Pancreas (tissue), 10 donors: ENCODE measurements around the gene ASF1B. TPM values are rescaled to one million over a fixed set of nuclear protein-coding genes. Genes with fewer than 3 reads are reported as not detected.

Experiments
- ATAC-seq, 4 donors: fragments of 200-7000 bp; cut with Tn5 transposase; one replicate each; pipeline versions ENCODE4 v1.8.0 to v1.9.1; 2020; ENCODE audit warnings: mild to moderate bottlenecking in 4 of 4, moderate library complexity in 4 of 4
- DNase-seq, 6 donors: peaks; one replicate each; pipeline ENCODE4 v3.0.0-alpha.2; 2020
- FAIRE-seq: peaks from 2 replicates; lab custom pipeline; 2012; peaks lifted over from hg19 to GRCh38; lab: Jason Lieb, UNC
- H3K27ac ChIP-seq, 4 donors: fragments of 200-600 bp; sonication (generic); 1 replicate in 3 of 4; 2 replicates in 1 of 4; pipeline versions ENCODE4 v1.5.0 to v1.8.0; 2020
- H3K27me3 ChIP-seq, 4 donors: fragments of 200-600 bp; one replicate each; pipeline ENCODE4 v1.8.0; 2021
- H3K36me3 ChIP-seq, 3 donors: fragments of 200-600 bp; sonication (generic) in 1 of 3; one replicate each; pipeline versions ENCODE4 v1.5.0 to v1.8.0; 2020 to 2021
- H3K4me1 ChIP-seq, 3 donors: fragments of 200-600 bp; one replicate each; pipeline ENCODE4 v1.8.0; 2021
- H3K4me3 ChIP-seq, 4 donors: fragments of 200-600 bp; sonication (generic) in 2 of 4; one replicate each; pipeline versions ENCODE4 v1.5.0 to v1.8.0; 2020 to 2021
- H3K9me3 ChIP-seq, 4 donors: fragments of 200-600 bp; one replicate each; pipeline ENCODE4 v1.8.0; 2021
- WGBS, 2 donors: extraction: QIAGEN DNeasy Blood & Tissue Kit; methylation state at CpG; one replicate each; pipeline ENCODE4 v1.1.7; 2013; 5-methylcytosine and 5-hydroxymethylcytosine counted together
- intact Hi-C, 3 donors: fragments of 100-400 bp; cut with DNase I; formaldehyde crosslinking; loops; one replicate each; pipeline versions ENCODE4 v1.11.1 to v1.14.2; 2022
- polyA plus RNA-seq, 2 donors: library from polyadenylated mRNA; stranded (reverse); fragments of 200-250 nt; gene quantifications; one replicate each; pipeline ENCODE4 v1.2.3, GENCODE V29; 2013
- total RNA-seq, 6 donors: library from RNA; stranded (reverse); fragmentation: NEBNext Ultra II Directional in 4 of 6; extraction: Animal tissue kit (Norgen Biotek cat#: 25700) in 4 of 6; gene quantifications; one replicate each; pipeline versions ENCODE4 v1.2.1 to v1.2.4, GENCODE V29; 2021 to 2023
- TF ChIP-seq, protein P1 (sequence below), 4 donors: fragments of 200-600 bp; sonication (generic) in 3 of 4; IDR thresholded peaks; one replicate each; pipeline versions ENCODE4 v1.5.0 to v1.8.0; 2021; ENCODE audit warnings: antibody characterized with exemption in 4 of 4
- donor health status: healthy with polysubstance abuse.
- donor health status: DM: no; HTN: no; CAD: no; lungs with moderate emphysema.
- donor health status: DM: no; HTN: no; CAD: no.
- donor health status: control.
- donor health status: control.
- donor health status: Bipolar disorder and iron deficiency.
- donor health status: DM: yes; HTN: yes; CAD: no.
- donor health status: DM: no; HTN: no; CAD: no.
- donor health status: DM: no; HTN: no; CAD: no.
- donor health status: DM: yes; HTN: yes; CAD: no.

Gene ASF1B
- total and polyA plus RNA-seq, 8 donors, result 0.14 to 1.1 (median 0.41) TPM

DNA sequence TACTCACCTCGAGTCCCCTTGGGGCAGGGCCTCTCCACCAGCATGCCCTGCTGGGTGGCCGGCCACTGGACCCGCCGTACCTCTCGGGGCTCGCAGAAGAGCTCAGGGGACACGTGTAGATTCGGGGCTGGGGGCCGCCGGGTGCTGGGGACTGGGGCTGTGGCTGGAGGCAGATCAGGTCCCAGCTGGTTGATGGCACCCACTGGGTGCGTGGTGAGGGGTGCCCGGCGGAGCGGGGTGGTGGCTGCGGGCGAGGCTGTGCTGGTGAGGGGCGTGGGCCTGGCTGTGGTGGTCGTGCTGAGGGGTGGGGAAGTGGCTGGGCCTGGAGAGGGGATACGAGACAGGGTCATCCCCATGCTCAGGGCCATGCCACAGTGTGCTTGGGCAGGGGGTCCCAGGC lies 24.9 kb upstream of the ASF1B start:
- peaks cover 0 to 18% (median 5%) of the 10 kb centered on the region in 3 donors for H3K36me3 ChIP-seq
- DNase-seq (no peak), FAIRE-seq (no peak), ATAC-seq (no peak)
- H3K27ac ChIP-seq, result no peak overlapping the region
- no peaks in the 10 kb centered on the region for H3K27me3 ChIP-seq
- no peaks in the 10 kb centered on the region for H3K4me1 ChIP-seq
- H3K9me3 ChIP-seq, result no peaks in the 10 kb centered on the region
- intact Hi-C loops, result no loop called here
- TF ChIP-seq, protein P1, sequence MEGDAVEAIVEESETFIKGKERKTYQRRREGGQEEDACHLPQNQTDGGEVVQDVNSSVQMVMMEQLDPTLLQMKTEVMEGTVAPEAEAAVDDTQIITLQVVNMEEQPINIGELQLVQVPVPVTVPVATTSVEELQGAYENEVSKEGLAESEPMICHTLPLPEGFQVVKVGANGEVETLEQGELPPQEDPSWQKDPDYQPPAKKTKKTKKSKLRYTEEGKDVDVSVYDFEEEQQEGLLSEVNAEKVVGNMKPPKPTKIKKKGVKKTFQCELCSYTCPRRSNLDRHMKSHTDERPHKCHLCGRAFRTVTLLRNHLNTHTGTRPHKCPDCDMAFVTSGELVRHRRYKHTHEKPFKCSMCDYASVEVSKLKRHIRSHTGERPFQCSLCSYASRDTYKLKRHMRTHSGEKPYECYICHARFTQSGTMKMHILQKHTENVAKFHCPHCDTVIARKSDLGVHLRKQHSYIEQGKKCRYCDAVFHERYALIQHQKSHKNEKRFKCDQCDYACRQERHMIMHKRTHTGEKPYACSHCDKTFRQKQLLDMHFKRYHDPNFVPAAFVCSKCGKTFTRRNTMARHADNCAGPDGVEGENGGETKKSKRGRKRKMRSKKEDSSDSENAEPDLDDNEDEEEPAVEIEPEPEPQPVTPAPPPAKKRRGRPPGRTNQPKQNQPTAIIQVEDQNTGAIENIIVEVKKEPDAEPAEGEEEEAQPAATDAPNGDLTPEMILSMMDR (IDR thresholded peaks at IDR 0.05), result no peak
- no peak overlapping the region for H3K4me3 ChIP-seq
- 91 to 94% methylated on average over 18 to 19 of the region's 19 CpGs for WGBS, 2 donors

DNA sequence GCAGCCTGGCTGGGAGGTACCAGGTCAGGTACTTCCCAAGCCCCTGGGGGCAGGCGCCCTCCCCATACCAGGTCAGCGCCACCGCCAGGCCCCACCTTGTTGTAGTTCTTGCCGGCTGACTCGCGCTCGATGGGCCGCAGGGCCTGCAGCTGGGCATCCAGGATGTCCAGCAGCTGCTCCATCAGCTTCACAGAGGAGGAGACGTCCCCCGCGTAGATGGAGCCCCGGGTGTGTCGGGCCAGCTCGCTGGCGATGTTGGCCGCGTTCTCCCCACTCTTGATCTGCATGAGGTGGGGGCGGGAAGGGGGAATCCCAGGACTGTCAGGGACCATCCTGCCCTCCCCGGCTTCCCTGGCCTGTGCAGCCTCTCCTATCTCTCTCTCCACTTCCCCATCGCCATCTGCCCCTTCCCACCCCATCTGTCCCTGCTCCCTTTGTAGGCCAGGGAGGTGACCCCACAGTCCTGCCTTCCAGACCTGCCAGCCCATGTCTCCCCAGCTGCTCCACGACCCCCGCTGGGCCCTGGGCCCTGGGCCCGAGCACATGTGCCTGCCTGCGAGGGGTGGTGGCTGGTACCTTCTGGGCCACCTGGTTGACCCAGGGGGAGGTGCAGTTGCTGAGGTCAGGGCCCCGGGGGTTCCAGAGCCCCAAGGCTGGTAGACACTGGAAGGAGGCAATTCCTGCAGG lies 23.8 kb upstream of the ASF1B start:
- no peaks in the 10 kb centered on the region for H3K27me3 ChIP-seq
- peaks cover 0 to 18% (median 5%) of the 10 kb centered on the region in 3 donors for H3K36me3 ChIP-seq
- H3K27ac ChIP-seq, result no peak overlapping the region
- WGBS, 2 donors, result 87 to 93% methylated on average over 25 of the region's 25 CpGs
- intact Hi-C loops, result no loop called here
- ATAC-seq, result no peak
- TF ChIP-seq, protein P1 (IDR thresholded peaks at IDR 0.05), result no peak
- no peak for FAIRE-seq
- H3K4me1 ChIP-seq, result no peaks in the 10 kb centered on the region
- H3K9me3 ChIP-seq, result no peaks in the 10 kb centered on the region
- H3K4me3 ChIP-seq, result no peak overlapping the region
- no peak for DNase-seq

DNA sequence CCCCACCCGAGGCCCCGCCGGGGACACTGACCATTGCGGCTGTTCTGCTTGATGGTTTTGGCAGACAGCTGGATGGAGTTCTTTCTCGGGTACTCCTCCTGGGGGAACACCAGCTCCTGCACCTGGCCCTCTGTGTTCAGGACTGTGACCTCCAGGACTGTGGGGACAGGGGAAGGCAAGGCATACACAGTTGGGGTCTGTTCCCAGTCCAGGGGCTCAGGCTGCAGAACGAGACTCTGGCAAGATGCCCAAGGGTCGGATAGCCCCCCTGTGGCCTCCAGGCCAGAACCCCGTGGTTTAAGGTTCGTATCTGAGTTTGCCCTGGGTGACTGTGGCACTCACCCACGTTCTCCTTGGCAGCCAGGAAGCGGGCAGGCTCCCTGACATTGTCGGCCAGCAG lies 22.7 kb upstream of the ASF1B start:
- ATAC-seq (no peak), DNase-seq (no peak), FAIRE-seq (no peak)
- TF ChIP-seq, protein P1 (IDR thresholded peaks at IDR 0.05), result no peak
- 72 to 78% methylated on average over 12 of the region's 12 CpGs for WGBS, 2 donors
- Histone ChIP-seq H3K36me3 (peaks cover 0 to 18% (median 5%) of the 10 kb centered on the region in 3 donors), H3K27ac (no peak overlapping the region), H3K27me3 (no peaks in the 10 kb centered on the region), H3K4me1 (no peaks in the 10 kb centered on the region), H3K4me3 (no peak overlapping the region), H3K9me3 (no peaks in the 10 kb centered on the region)
- intact Hi-C loops, result no loop called here

DNA sequence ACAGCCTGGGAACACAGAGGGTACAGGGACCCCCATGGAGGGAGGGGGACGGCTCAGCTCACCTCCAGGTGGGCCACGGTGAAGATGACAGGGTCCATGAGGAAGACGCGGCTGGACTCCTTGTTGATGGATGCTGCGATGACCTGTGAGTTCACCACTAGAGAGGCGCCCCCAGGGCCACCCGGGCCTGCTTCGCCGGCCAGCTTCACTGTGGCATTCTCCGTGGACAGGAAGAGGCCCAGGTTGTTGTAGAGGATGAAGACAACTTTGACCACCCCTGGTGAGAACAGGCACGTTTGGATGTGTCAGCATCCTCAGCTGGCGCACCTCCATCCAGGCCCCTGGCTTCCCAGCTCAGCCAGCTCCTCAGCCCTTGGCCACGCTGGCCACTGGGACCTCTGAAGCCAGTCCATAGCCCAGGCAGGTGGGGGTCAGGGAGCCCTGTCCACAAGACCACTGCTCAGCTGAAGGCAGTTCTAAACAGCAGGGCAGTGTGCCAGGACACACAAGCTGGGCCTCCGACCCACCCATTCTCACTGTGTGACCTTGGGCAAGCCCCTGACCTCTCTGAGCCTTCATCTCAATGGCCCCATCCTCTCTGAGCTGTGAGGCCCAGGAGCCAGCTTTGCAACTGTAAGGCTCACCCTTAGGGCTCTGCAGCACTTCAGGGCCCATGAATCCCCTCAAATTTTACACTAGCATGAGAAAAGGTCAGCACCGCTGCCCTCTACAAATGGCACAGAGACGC lies 22.1 kb upstream of the ASF1B start:
- ATAC-seq (no peak), FAIRE-seq (no peak), DNase-seq (no peak)
- 90 to 91% methylated on average over 16 of the region's 16 CpGs for whole genome bisulfite sequencing, 2 donors
- H3K4me1 ChIP-seq, result no peaks in the 10 kb centered on the region
- H3K9me3 ChIP-seq, result no peaks in the 10 kb centered on the region
- H3K27me3 ChIP-seq, result no peaks in the 10 kb centered on the region
- intact Hi-C loops, result no loop called here
- H3K36me3 ChIP-seq, result peaks cover 0 to 18% (median 5%) of the 10 kb centered on the region in 3 donors
- TF ChIP-seq, protein P1 (IDR thresholded peaks at IDR 0.05), result no peak
- H3K4me3 ChIP-seq, result no peak overlapping the region
- no peak overlapping the region for H3K27ac ChIP-seq
